Activated CD4-positive, alpha-beta memory T cell treated with anti-CD3 and anti-CD28 coated beads, Interleukin-2, amount 10 ng/mL, durations not matched to agents 7 days and 5 days (primary cell): Measurements from ENCODE around the gene ATG9A. TPM values are rescaled to one million over a fixed set of nuclear protein-coding genes. Genes with fewer than 3 reads are reported as not detected.

Experiments used
- CTCF ChIA-PET: fragments of 350-600 bp; sonication (Branson Sonifier 250); formaldehyde crosslinking; loops from one replicate; lab custom pipeline; 2021; ENCODE audit warnings: antibody characterized with exemption, inconsistent platforms; lab: Charles Lee
- POLR2A ChIA-PET: fragments of 350-600 bp; sonication (Branson Sonifier 250); formaldehyde crosslinking; loops from one replicate; lab custom pipeline; 2021; ENCODE audit warnings: antibody characterized with exemption; lab: Charles Lee
- DNase-seq: peaks from one replicate; pipeline ENCODE4 v3.0.0-alpha.2; 2020
- H3K27ac Mint-ChIP-seq: one replicate; pipeline ENCODE4 v1.8.0; 2021; ENCODE audit warnings: mild to moderate bottlenecking, mixed read lengths
- H3K27me3 Mint-ChIP-seq: one replicate; pipeline ENCODE4 v1.8.0; 2021; ENCODE audit warnings: mixed read lengths
- H3K36me3 Mint-ChIP-seq: one replicate; pipeline ENCODE4 v1.8.0; 2021; ENCODE audit warnings: low read depth, mixed read lengths
- H3K4me1 Mint-ChIP-seq: one replicate; pipeline ENCODE4 v1.8.0; 2021; ENCODE audit warnings: mixed read lengths
- H3K4me3 Mint-ChIP-seq: one replicate; pipeline ENCODE4 v1.8.0; 2021; ENCODE audit warnings: mild to moderate bottlenecking, mixed read lengths
- H3K9me3 Mint-ChIP-seq: one replicate; pipeline ENCODE4 v1.8.0; 2021; ENCODE audit warnings: mixed read lengths
- total RNA-seq, 2 experiments: library from RNA; stranded (reverse); gene quantifications; one replicate each; pipeline ENCODE4 v1.2.3, GENCODE V29; 2021

The ATG9A gene
- total RNA-seq, 2 experiments from 2014 or later: 58.9 to 60.7 TPM

GRCh38 chr2:219171231-219171651 lies 58.2 kb downstream of the ATG9A start:
- no peak overlapping the region for H3K4me3 Mint-ChIP-seq
- peaks cover 44% of the 10 kb centered on the region for H3K36me3 Mint-ChIP-seq
- H3K27me3 Mint-ChIP-seq: no peaks in the 10 kb centered on the region
- ChIA-PET CTCF (interaction anchor here (1.0 to 2.9 kb wide), 18 partner anchors 8 to 129 kb away, joined by 3 to 14 read pairs (median 6); partner anchors contain the start of genes DNAJB2, NHEJ1 and ZFAND2B), POLR2A (interaction anchor here (0.8 to 1.6 kb wide), 7 partner anchors 12 to 76 kb away, joined by 3 to 10 read pairs (median 3); partner anchors contain the start of gene ZFAND2B)
- H3K9me3 Mint-ChIP-seq: no peaks in the 10 kb centered on the region
- peaks cover 42% of the 10 kb centered on the region for H3K4me1 Mint-ChIP-seq
- no peak overlapping the region for H3K27ac Mint-ChIP-seq
- DNase-seq: peak; percentile 24

GRCh38 chr2:219169930-219170654 lies 59.3 kb downstream of the ATG9A start, which contains the start of gene SLC23A3:
Gene SLC23A3, minus strand, starts transcription at chr2:219170029. Its CDS starts 45 bp downstream, at chr2:219169984.
- no peak within 1 kb of the TSS for H3K4me3 Mint-ChIP-seq
- DNase-seq: no peak
- ChIA-PET CTCF (interaction anchor here (1.5 to 2.9 kb wide), 12 partner anchors 10 to 130 kb away, joined by 4 to 14 read pairs (median 6); partner anchors contain the start of genes DNAJB2, NHEJ1 and ZFAND2B), POLR2A (interaction anchor here (0.8 to 1.6 kb wide), 6 partner anchors 11 to 83 kb away, joined by 3 to 10 read pairs (median 3); partner anchors contain the start of genes TUBA4A, TUBA4B and ZFAND2B)
- no peaks in the 10 kb centered on the region for H3K27me3 Mint-ChIP-seq
- no peaks in the 10 kb centered on the region for H3K9me3 Mint-ChIP-seq
- peaks cover 31% of the 10 kb centered on the region for H3K4me1 Mint-ChIP-seq
- H3K36me3 Mint-ChIP-seq: peaks cover 42% of the 10 kb centered on the region
- H3K27ac Mint-ChIP-seq: no peak within 1 kb of the TSS

Other genes with a start within 250 kb of the ATG9A start
- not detected for gene FEV, start 244.5 kb downstream of the ATG9A start, total RNA-seq
- gene CRYBA2, start 236.2 kb downstream of the ATG9A start, total RNA-seq: not detected
- gene CFAP65, start 188.1 kb downstream of the ATG9A start, total RNA-seq: not detected
- not detected for gene IHH, start 168.7 kb downstream of the ATG9A start, total RNA-seq
- 10 to 100 TPM; 12.0 to 12.2 TPM for gene NHEJ1, start 68.8 kb downstream of the ATG9A start, total RNA-seq
- 1 to 10 TPM; 2.3 TPM for gene SLC23A3, start 59.6 kb downstream of the ATG9A start, total RNA-seq
- gene CNPPD1, start 52.7 kb downstream of the ATG9A start, total RNA-seq: 10 to 100 TPM; 68.7 to 72.9 TPM
- 100 to 1,000 TPM; 107 to 113 TPM for gene RETREG2, start 51.4 kb downstream of the ATG9A start, total RNA-seq
- gene ZFAND2B, start 22.9 kb downstream of the ATG9A start, total RNA-seq: 10 to 100 TPM; 51.4 to 56.7 TPM
- gene ABCB6, start 10.7 kb downstream of the ATG9A start, total RNA-seq: 10 to 100 TPM; 15.2 to 17.9 TPM
- 100 to 1,000 TPM; 121 to 122 TPM for gene ANKZF1, start 170 bp upstream of the ATG9A start, total RNA-seq
- gene GLB1L, start 15.8 kb upstream of the ATG9A start, total RNA-seq: 1 to 10 TPM; 6.2 to 7.3 TPM
- 10 to 100 TPM; 41.6 to 42.3 TPM for gene STK16, start 15.8 kb upstream of the ATG9A start, total RNA-seq
- not detected for gene TUBA4B, start 23.6 kb upstream of the ATG9A start, total RNA-seq
- gene TUBA4A, start 24.3 kb upstream of the ATG9A start, total RNA-seq: 100 to 1,000 TPM; 313 to 344 TPM
- gene DNAJB2, start 49.7 kb upstream of the ATG9A start, total RNA-seq: 10 to 100 TPM; 57.0 to 59.7 TPM
- under 1 TPM; 0.28 to 0.33 TPM for gene PTPRN, start 79.8 kb upstream of the ATG9A start, total RNA-seq
- gene RESP18, start 103.1 kb upstream of the ATG9A start, total RNA-seq: not detected
- gene DNPEP, start 158.3 kb upstream of the ATG9A start, total RNA-seq: 10 to 100 TPM; 40.1 to 44.4 TPM
- not detected for gene DES, start 188.7 kb upstream of the ATG9A start, total RNA-seq
- 1 to 10 TPM in 1 of 2 experiments, under 1 TPM in 1; 0.20 to 1.1 TPM for gene SPEG, start 205.2 kb upstream of the ATG9A start, total RNA-seq